ENCODE measurements around the gene WIPF3.

WIPF3 gene

DNA sequence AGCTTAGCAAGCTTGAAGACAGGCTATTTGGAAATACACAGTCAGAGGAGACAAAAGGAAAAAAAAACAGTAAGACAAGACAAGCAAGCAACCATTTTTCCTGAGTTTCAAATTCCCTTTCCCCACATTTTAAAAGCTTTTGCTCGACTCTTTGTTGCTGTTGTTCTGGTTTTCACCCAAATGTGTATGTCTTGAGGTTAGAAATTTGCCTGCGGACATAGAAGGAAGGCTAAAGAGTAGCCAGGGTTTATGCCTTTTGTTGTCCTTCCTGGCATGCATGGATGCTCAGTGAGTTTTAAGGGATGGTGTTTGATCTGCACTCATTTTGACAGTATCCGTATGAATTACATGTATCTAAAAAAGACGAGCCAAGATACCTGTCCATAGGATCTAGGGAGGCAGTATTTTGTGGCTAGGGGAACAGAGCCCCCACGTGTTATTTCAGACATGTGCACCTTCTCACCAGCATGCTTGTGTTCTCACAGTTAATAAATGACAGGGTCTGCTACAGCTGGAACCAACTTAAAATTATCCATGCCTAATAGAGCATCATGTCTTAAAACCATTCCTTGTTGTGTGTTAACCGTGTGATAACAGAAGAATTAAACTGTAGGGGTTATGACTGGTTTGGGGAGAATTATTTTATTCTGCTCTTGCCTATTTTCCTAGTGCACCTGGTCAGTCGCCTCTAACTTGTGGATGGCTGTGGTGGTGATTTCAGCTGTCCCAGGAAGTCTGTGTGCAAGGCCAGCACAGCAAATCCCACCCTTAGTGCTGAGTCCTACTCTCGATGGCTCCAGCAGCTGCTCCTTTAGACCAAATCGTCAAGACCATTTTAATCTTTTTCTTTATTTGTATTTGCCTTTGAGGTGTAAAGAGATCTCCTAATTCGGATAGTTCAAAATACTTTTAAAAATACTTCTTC is 9.1 kb downstream of the WIPF3 start:
- 0 out of 2 replicates have a peak, but pooled peaks cover 3% of the 10 kb centered on the region for H3K4me1 ChIP-seq (ENCODE audit: insufficient read depth, low read length)
- H3K9me3 ChIP-seq (ENCODE audit: control insufficient read depth, insufficient read depth, low read length) = no peaks in the 10 kb centered on the region
- H3K9ac ChIP-seq (ENCODE audit: low read depth, low read length) = no peak overlapping the region
- no peaks in the 10 kb centered on the region for H3K36me3 ChIP-seq (ENCODE audit: insufficient read depth, low read length)

GRCh38 chr7:29818308-29818707 is 12.0 kb downstream of the WIPF3 start:
- Histone ChIP-seq H3K9me3 (ENCODE audit: control insufficient read depth, insufficient read depth, low read length) (no peaks in the 10 kb centered on the region), H3K4me1 (ENCODE audit: insufficient read depth, low read length) (0 out of 2 replicates have a peak, but pooled peaks cover 3% of the 10 kb centered on the region), H3K36me3 (ENCODE audit: insufficient read depth, low read length) (no peaks in the 10 kb centered on the region), H3K9ac (ENCODE audit: low read depth, low read length) (no peak overlapping the region)

- Histone ChIP-seq H3K36me3 (ENCODE audit: insufficient read depth, low read length) (no peaks in the 10 kb centered on the region), H3K9ac (ENCODE audit: low read depth, low read length) (no peak overlapping the region), H3K4me1 (ENCODE audit: insufficient read depth, low read length) (peaks cover 8% of the 10 kb centered on the region; the same call in 1 of the 2 replicates), H3K9me3 (ENCODE audit: control insufficient read depth, insufficient read depth, low read length) (no peaks in the 10 kb centered on the region)
Measured at GRCh38 chr7:29825775-29826529, 19.6 kb downstream of the WIPF3 start.

DNA sequence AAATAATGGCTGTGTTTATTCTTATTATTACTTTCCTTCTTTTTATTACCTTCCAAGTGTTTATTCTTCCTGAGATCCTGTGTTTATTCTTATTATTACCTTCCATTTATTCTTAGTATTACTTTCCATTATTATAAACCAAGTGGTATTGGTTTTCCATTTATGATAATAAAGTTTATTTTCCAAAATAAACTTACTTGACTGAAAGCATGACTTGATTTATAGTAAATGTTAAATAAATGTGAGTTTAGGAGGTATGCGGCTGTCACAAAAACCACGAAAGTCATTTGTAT is 20.2 kb downstream of the WIPF3 start:
- no peak overlapping the region for H3K9ac ChIP-seq (ENCODE audit: low read depth, low read length)
- H3K4me1 ChIP-seq (ENCODE audit: insufficient read depth, low read length) = peaks cover 8% of the 10 kb centered on the region; the same call in 1 of the 2 replicates
- H3K9me3 ChIP-seq (ENCODE audit: control insufficient read depth, insufficient read depth, low read length) = no peaks in the 10 kb centered on the region
- no peaks in the 10 kb centered on the region for H3K36me3 ChIP-seq (ENCODE audit: insufficient read depth, low read length)

DNA sequence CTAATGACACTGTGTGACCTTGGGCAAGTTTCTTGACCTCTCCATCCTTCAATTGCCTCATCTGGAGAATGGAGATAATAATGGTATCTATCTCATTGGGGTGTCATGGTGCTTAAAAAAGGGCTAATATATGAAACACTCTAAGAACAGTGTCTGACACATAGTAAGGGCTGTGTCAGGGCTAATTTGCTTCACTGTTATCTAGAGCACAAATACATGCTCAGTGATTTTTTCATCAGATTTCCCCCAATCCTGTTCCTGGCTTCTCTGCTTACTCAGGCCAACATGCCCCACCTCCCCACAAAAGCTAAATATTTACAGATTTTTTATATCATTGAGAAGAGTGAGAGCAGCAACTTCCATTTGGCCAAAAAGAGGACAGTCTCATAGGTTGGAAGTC is 20.6 kb downstream of the WIPF3 start:
- Histone ChIP-seq H3K4me1 (ENCODE audit: insufficient read depth, low read length) (peaks cover 8% of the 10 kb centered on the region; the same call in 1 of the 2 replicates), H3K36me3 (ENCODE audit: insufficient read depth, low read length) (no peaks in the 10 kb centered on the region), H3K9ac (ENCODE audit: low read depth, low read length) (no peak overlapping the region), H3K9me3 (ENCODE audit: control insufficient read depth, insufficient read depth, low read length) (no peaks in the 10 kb centered on the region)

DNA sequence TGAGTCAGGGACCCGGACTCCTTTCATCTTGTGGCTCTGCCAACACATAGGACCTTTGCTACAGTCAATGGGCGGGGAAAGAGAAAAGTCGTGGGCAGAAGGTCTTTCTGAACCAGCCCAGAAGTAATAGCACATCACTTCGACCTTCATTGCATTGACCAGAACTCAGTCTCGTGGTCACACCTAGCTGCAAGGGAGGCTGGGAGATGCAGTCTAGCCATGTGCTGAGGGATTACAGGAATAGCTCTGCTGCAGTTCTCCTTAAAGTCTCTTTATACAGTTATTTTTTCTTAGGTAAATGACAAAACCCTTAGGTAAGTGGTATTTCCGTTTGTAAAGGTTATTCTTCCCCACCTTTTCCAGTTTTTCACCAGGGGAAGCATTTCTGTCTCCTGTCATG is 25.4 kb downstream of the WIPF3 start:
- Histone ChIP-seq H3K9me3 (ENCODE audit: control insufficient read depth, insufficient read depth, low read length) (no peaks in the 10 kb centered on the region), H3K4me1 (ENCODE audit: insufficient read depth, low read length) (no peaks in the 10 kb centered on the region; the same call in 1 of the 2 replicates), H3K36me3 (ENCODE audit: insufficient read depth, low read length) (no peaks in the 10 kb centered on the region), H3K9ac (ENCODE audit: low read depth, low read length) (no peak overlapping the region)

- H3K9me3 ChIP-seq (ENCODE audit: control insufficient read depth, insufficient read depth, low read length) = no peaks in the 10 kb centered on the region
- no peak overlapping the region for H3K9ac ChIP-seq (ENCODE audit: low read depth, low read length)
- H3K36me3 ChIP-seq (ENCODE audit: insufficient read depth, low read length) = no peaks in the 10 kb centered on the region
- H3K4me1 ChIP-seq (ENCODE audit: insufficient read depth, low read length) = no peaks in the 10 kb centered on the region
Measured at GRCh38 chr7:29833929-29834328, 27.6 kb downstream of the WIPF3 start.

DNA sequence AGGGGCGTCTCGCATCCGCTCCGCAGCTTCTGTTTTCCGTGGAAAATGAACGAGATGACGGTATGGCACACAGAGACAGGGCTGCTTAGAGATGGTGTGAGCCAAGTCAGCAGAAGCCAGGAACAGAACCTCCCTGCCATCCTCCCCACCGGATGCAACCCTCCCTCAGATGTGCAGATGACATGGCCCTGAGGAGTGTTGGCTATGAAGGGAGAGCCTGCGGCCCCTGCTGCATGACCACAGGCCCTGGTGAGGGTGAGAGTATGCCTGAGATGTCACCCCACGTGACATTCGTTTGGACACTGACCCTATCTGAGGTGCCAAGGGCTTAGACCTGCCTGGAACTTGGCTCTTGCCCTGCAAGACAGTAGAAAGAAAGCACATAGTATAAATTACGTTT is 29.4 kb downstream of the WIPF3 start:
- H3K4me1 ChIP-seq (ENCODE audit: insufficient read depth, low read length) = no peaks in the 10 kb centered on the region
- H3K36me3 ChIP-seq (ENCODE audit: insufficient read depth, low read length) = no peaks in the 10 kb centered on the region
- H3K9me3 ChIP-seq (ENCODE audit: control insufficient read depth, insufficient read depth, low read length) = no peaks in the 10 kb centered on the region
- no peak overlapping the region for H3K9ac ChIP-seq (ENCODE audit: low read depth, low read length)

DNA sequence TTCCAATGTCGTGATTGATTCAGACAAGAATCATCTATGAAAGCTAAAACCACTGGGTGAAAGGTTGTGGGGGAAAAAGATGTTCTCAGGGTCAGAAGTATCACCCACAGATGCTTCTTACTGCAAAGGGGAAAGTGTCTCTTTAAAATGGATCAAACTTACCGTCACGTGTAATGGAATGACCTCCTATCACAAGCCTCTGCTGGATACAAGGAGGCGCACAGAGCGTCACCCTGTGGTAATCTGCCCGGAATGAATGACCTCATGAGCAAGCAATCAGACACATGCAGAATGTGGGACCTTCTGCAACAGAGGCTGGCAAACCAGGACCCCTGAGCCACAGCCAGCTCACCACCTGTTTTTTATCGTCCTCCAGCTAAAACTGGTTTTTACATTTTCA is 33.0 kb downstream of the WIPF3 start:
- peaks cover 7% of the 10 kb centered on the region; the same call in 1 of the 2 replicates for H3K4me1 ChIP-seq (ENCODE audit: insufficient read depth, low read length)
- no peaks in the 10 kb centered on the region for H3K36me3 ChIP-seq (ENCODE audit: insufficient read depth, low read length)
- no peaks in the 10 kb centered on the region for H3K9me3 ChIP-seq (ENCODE audit: control insufficient read depth, insufficient read depth, low read length)
- no peak overlapping the region for H3K9ac ChIP-seq (ENCODE audit: low read depth, low read length)

DNA sequence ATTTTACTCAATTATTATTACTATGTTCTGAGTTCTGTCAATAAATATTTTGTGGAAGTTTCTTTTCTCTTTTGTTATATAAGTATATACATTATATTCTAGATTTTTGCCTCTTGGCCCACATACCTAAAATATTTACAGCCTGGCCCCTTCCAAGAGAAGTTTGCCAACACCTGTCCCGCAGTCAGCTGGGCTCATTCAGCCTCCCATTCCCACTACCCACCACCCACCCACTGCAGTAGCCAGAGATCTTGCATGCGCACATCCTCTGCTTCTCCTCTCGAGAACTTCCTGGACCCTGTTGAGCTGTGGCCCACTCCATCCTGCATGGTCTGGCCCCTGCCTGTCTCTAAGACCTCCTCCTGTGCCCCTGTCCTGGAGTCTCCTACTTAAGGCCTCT is 33.6 kb downstream of the WIPF3 start:
- H3K9ac ChIP-seq (ENCODE audit: low read depth, low read length) = no peak overlapping the region
- no peaks in the 10 kb centered on the region for H3K9me3 ChIP-seq (ENCODE audit: control insufficient read depth, insufficient read depth, low read length)
- no peaks in the 10 kb centered on the region for H3K36me3 ChIP-seq (ENCODE audit: insufficient read depth, low read length)
- H3K4me1 ChIP-seq (ENCODE audit: insufficient read depth, low read length) = peaks cover 7% of the 10 kb centered on the region; the same call in 1 of the 2 replicates

DNA sequence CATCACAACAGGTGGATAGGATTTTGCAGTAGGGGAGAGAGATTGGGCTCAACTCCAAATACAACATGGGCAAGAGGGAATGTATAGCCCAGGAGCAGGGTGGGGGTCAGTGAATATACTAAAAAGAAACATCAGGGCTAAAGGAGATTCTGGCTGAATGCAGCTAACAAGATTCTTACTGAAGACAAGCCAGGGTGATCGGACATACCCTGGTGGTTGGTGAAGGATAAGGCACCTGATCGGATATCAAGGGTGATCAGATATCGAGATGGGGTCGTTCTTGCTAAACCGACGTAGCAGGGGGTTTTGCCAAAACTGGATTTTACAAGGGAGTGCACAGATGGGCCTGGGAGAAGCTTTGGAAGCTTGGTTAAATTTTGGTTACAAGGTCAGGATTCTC is 34.4 kb downstream of the WIPF3 start:
- no peak overlapping the region for H3K9ac ChIP-seq (ENCODE audit: low read depth, low read length)
- H3K9me3 ChIP-seq (ENCODE audit: control insufficient read depth, insufficient read depth, low read length) = no peaks in the 10 kb centered on the region
- no peaks in the 10 kb centered on the region for H3K36me3 ChIP-seq (ENCODE audit: insufficient read depth, low read length)
- peaks cover 7% of the 10 kb centered on the region; the same call in 1 of the 2 replicates for H3K4me1 ChIP-seq (ENCODE audit: insufficient read depth, low read length)

- H3K9ac ChIP-seq (ENCODE audit: low read depth, low read length) = no peak overlapping the region
- H3K4me1 ChIP-seq (ENCODE audit: insufficient read depth, low read length) = peaks cover 7% of the 10 kb centered on the region; the same call in 1 of the 2 replicates
- H3K36me3 ChIP-seq (ENCODE audit: insufficient read depth, low read length) = no peaks in the 10 kb centered on the region
- no peaks in the 10 kb centered on the region for H3K9me3 ChIP-seq (ENCODE audit: control insufficient read depth, insufficient read depth, low read length)
Measured at GRCh38 chr7:29841926-29842701, 35.8 kb downstream of the WIPF3 start.

DNA sequence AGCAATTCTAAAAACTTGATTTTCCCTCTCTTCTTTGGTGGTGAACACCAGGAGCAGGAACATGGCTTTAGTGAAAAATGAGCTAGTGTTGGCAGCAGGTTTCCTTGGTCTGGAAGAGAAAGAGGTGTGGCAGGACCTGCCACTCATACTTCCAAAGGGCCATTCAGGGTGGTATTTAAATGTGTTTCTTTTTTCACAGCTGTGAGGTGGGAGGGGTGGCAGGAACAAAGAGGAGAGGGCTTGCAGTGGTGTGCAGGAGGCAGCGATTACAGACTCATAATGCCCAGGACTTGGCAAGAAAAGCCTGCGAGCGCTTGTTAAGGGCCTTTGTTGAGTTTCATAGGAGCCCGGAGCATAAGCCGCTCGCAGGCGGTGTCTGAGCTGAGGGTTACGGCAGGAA is 36.8 kb downstream of the WIPF3 start:
- no peaks in the 10 kb centered on the region for H3K36me3 ChIP-seq (ENCODE audit: insufficient read depth, low read length)
- peaks cover 7% of the 10 kb centered on the region; the same call in 1 of the 2 replicates for H3K4me1 ChIP-seq (ENCODE audit: insufficient read depth, low read length)
- no peak overlapping the region for H3K9ac ChIP-seq (ENCODE audit: low read depth, low read length)
- H3K9me3 ChIP-seq (ENCODE audit: control insufficient read depth, insufficient read depth, low read length) = no peaks in the 10 kb centered on the region

- Histone ChIP-seq H3K36me3 (ENCODE audit: insufficient read depth, low read length) (no peaks in the 10 kb centered on the region), H3K4me1 (ENCODE audit: insufficient read depth, low read length) (peaks cover 7% of the 10 kb centered on the region; the same call in 1 of the 2 replicates), H3K9ac (ENCODE audit: low read depth, low read length) (no peak overlapping the region), H3K9me3 (ENCODE audit: control insufficient read depth, insufficient read depth, low read length) (no peaks in the 10 kb centered on the region)
Measured at GRCh38 chr7:29843726-29844125, 37.4 kb downstream of the WIPF3 start.

All from ES-I3 (cell line).